Mesothelial cell of epicardium (in vitro differentiated cells): ENCODE data around the gene MAGI2. TPM values are rescaled to one million over a fixed set of nuclear protein-coding genes. Genes with fewer than 3 reads are reported as not detected.

Experiments used
- DNase-seq, 2 experiments: peaks; one replicate each; pipeline ENCODE4 v3.0.0; 2021; ENCODE audit warnings: low spot score in 2 of 2; ENCODE audit not compliant: unreplicated experiment in 2 of 2
- H3K27ac Mint-ChIP-seq: 2 replicates; pipeline ENCODE4 v1.8.0; 2021; ENCODE audit warnings: mixed read lengths
- H3K27me3 Mint-ChIP-seq: 2 replicates; pipeline ENCODE4 v1.8.0; 2021; ENCODE audit warnings: low read depth, mixed read lengths
- H3K36me3 Mint-ChIP-seq: 2 replicates; pipeline ENCODE4 v1.8.0; 2021; ENCODE audit warnings: mixed read lengths
- H3K4me1 Mint-ChIP-seq: 2 replicates; pipeline ENCODE4 v1.8.0; 2021; ENCODE audit warnings: mixed read lengths
- H3K4me3 Mint-ChIP-seq: 2 replicates; pipeline ENCODE4 v1.8.0; 2021; ENCODE audit warnings: mild to moderate bottlenecking, moderate library complexity, mixed read lengths
- H3K9me3 Mint-ChIP-seq: 2 replicates; pipeline ENCODE4 v1.8.0; 2021; ENCODE audit warnings: mixed read lengths
- CTCF ChIP-seq: fragments of 200-600 bp; sonication (generic); IDR thresholded peaks from one replicate; pipeline ENCODE4 v1.5.0; 2021; ENCODE audit warnings: antibody characterized with exemption; ENCODE audit not compliant: unreplicated experiment
- total RNA-seq: library from RNA; stranded (reverse); gene quantifications from 3 replicates; pipeline ENCODE4 v1.2.1, GENCODE V29; 2021

Gene MAGI2
- total RNA-seq, 1 donor from 2014 or later, result 38.4 TPM

GRCh38 chr7:78686189-78686588 lies 767.3 kb downstream of the MAGI2 start:
- H3K4me3 Mint-ChIP-seq, result no peak overlapping the region
- peaks cover 3% of the 10 kb centered on the region for H3K4me1 Mint-ChIP-seq
- no peaks in the 10 kb centered on the region for H3K36me3 Mint-ChIP-seq
- no peak overlapping the region for H3K27ac Mint-ChIP-seq
- H3K9me3 Mint-ChIP-seq, result no peaks in the 10 kb centered on the region
- H3K27me3 Mint-ChIP-seq, result peaks cover 10% of the 10 kb centered on the region
- no peak for TF ChIP-seq CTCF
- DNase-seq, result no peak

DNA sequence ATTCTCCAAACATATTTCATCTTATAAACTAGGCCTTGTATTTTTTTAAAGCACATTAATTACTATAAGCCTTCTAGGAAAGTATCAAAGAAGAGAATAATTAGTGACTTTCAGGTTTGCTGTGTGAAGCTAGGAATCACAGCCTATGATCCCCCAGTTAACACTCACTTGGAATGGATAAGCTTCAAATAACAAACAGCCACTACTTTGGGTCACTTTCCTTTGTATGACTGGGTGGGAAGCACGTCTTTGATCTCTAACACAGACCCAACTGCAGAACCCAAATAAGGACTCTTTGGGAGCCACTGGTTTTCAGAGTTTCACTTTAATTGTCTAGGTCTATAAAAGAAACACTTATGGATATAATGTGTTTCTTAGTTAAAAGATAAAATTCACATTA lies 769.3 kb downstream of the MAGI2 start:
- Mint-ChIP-seq H3K9me3 (no peaks in the 10 kb centered on the region), H3K27ac (no peak overlapping the region), H3K4me3 (no peak overlapping the region), H3K36me3 (no peaks in the 10 kb centered on the region), H3K27me3 (peaks cover 5% of the 10 kb centered on the region), H3K4me1 (peaks cover 3% of the 10 kb centered on the region)
- TF ChIP-seq CTCF, result no peak
- no peak for DNase-seq

DNA sequence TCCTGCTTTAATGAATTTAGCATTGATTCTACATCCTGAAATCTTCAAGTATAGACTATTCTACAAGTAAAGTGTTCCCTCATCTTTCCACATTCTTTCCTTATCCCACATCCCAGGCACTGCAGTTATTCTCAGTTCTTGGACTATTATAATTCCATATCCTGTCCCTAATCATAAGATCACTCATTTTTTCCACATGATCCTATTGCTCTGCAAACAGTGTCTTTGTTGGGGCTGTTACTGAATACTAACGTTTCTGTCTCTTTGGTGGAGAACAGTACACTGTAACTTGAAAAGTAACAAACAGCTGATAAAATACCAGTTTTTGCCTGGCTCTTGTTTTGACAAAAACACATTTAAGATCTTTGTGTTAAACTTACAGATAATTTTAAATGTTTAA lies 769.9 kb downstream of the MAGI2 start:
- peaks cover 3% of the 10 kb centered on the region for H3K4me1 Mint-ChIP-seq
- H3K36me3 Mint-ChIP-seq, result no peaks in the 10 kb centered on the region
- TF ChIP-seq CTCF, result no peak
- no peak for DNase-seq
- H3K27me3 Mint-ChIP-seq, result peaks cover 9% of the 10 kb centered on the region
- no peak overlapping the region for H3K4me3 Mint-ChIP-seq
- no peak overlapping the region for H3K27ac Mint-ChIP-seq
- no peaks in the 10 kb centered on the region for H3K9me3 Mint-ChIP-seq

DNA sequence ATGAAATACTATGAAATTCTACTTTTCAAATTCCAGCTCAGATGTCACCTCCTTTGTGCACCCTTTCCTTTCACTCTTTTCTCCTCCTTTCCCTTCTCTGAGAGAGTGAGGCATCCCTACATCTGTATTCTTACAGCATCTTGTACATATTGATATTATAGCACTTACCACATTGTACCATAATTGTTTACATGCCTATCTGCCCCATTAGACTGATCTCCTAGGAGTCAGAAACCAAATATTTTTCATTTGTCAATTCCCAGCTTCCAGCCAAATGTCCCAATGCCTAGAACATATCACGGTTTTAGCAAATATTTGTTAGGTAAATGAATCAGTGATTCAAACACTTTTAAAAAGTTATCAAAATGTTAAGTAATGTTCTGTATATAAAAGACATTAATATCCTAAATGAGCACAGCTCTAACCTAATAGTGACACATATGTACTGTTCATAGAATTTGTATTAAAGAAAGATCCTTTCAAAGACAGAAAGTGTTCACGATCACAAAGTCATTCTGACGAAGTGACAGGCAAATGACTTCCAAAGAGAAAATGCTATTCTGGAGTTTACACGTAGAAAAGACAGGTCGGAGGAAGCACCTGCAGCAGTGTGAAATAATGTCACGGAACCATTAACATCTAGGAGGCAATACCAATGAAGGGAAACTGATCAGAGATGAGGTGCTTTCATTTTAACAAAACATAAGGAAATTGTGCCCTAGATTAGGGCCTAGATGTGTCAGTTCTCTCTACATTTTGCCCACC lies 774.2 kb downstream of the MAGI2 start:
- peaks cover 10% of the 10 kb centered on the region for H3K27me3 Mint-ChIP-seq
- no peaks in the 10 kb centered on the region for H3K9me3 Mint-ChIP-seq
- no peaks in the 10 kb centered on the region for H3K4me1 Mint-ChIP-seq
- H3K4me3 Mint-ChIP-seq, result no peak overlapping the region
- H3K27ac Mint-ChIP-seq, result no peak overlapping the region
- H3K36me3 Mint-ChIP-seq, result no peaks in the 10 kb centered on the region
- DNase-seq, result no peak
- TF ChIP-seq CTCF, result no peak

DNA sequence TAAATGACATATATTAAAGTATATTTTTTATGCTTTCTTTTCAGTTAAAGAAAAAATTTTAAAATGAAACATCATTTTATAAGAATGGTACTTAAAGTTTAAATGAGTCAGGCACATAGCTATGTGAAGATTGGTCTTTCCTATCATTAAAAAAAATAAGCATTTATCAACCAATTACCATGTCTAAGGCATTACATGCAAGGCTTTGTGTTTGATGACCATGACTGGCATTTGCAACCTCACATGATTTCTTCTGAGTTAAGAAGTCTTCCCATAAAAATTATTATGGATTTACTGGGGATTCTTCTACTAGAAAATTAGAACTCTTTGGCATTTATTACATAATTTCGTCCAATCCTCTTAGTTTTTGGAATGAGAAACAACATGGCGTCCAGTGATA lies 776.1 kb downstream of the MAGI2 start:
- Mint-ChIP-seq H3K27me3 (peaks cover 10% of the 10 kb centered on the region), H3K4me3 (no peak overlapping the region), H3K4me1 (no peaks in the 10 kb centered on the region), H3K27ac (no peak overlapping the region), H3K36me3 (no peaks in the 10 kb centered on the region), H3K9me3 (no peaks in the 10 kb centered on the region)
- no peak for DNase-seq
- TF ChIP-seq CTCF, result no peak

DNA sequence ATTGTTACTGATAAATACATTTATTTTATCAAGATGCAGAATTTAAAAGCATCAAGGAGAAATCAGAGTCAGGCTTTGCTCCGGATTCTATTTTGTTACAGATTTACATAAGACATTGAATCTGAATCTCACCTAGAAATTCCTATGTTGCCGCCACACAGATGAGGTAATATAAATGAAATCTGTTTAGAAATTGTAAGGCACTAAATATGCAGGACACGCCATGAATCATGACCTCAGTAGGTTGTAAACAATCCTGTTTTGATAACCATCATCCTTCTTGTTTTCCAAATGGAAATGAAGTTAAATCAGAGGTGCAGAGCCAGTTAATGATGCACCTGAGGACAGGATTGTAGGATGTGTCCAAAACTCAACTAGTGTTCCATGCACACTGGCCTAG lies 778.0 kb downstream of the MAGI2 start:
- H3K9me3 Mint-ChIP-seq, result no peaks in the 10 kb centered on the region
- H3K4me1 Mint-ChIP-seq, result no peaks in the 10 kb centered on the region
- H3K27ac Mint-ChIP-seq, result no peak overlapping the region
- no peak for TF ChIP-seq CTCF
- H3K4me3 Mint-ChIP-seq, result no peak overlapping the region
- H3K27me3 Mint-ChIP-seq, result peaks cover 10% of the 10 kb centered on the region
- no peaks in the 10 kb centered on the region for H3K36me3 Mint-ChIP-seq
- DNase-seq, result no peak
